Activated naive CD8-positive, alpha-beta T cell treated with anti-CD3 and anti-CD28 coated beads, Interleukin-2, amount 10 ng/mL, durations not matched to agents 7 days and 5 days (primary cell): Measurements from ENCODE around the gene MARCHF2. TPM values are rescaled to one million over a fixed set of nuclear protein-coding genes. Genes with fewer than 3 reads are reported as not detected.

Experiments
- ATAC-seq: fragments of 150-1000 bp; cut with Tn5 transposase; one replicate; pipeline ENCODE4 v1.10.0; 2021; ENCODE audit warnings: low read depth, moderate library complexity
- POLR2A ChIA-PET: fragments of 350-600 bp; sonication (Branson Sonifier 250); formaldehyde crosslinking; loops from one replicate; lab custom pipeline; 2021; ENCODE audit warnings: antibody characterized with exemption; lab: Charles Lee
- DNase-seq: peaks from one replicate; pipeline ENCODE4 v3.0.0; 2021
- H3K27ac Mint-ChIP-seq: one replicate; pipeline ENCODE4 v1.8.0; 2022; ENCODE audit warnings: mild to moderate bottlenecking, mixed read lengths
- H3K27me3 Mint-ChIP-seq: one replicate; pipeline ENCODE4 v1.8.0; 2022; ENCODE audit warnings: mild to moderate bottlenecking, moderate library complexity, mixed read lengths
- H3K36me3 Mint-ChIP-seq: one replicate; pipeline ENCODE4 v1.8.0; 2021; ENCODE audit warnings: mild to moderate bottlenecking, mixed read lengths
- H3K4me1 Mint-ChIP-seq: one replicate; pipeline ENCODE4 v1.8.0; 2021; ENCODE audit warnings: mixed read lengths
- H3K4me3 Mint-ChIP-seq: one replicate; pipeline ENCODE4 v1.8.0; 2022; ENCODE audit warnings: mild to moderate bottlenecking, moderate library complexity, mixed read lengths
- H3K9me3 Mint-ChIP-seq: one replicate; pipeline ENCODE4 v1.8.0; 2021; ENCODE audit warnings: mixed read lengths
- total RNA-seq, 2 experiments: library from RNA; stranded (reverse); gene quantifications; one replicate each; pipeline ENCODE4 v1.2.3, GENCODE V29; 2021

MARCHF2 gene
- total RNA-seq, 2 experiments from 2014 or later = 23.9 to 25.0 TPM

DNA sequence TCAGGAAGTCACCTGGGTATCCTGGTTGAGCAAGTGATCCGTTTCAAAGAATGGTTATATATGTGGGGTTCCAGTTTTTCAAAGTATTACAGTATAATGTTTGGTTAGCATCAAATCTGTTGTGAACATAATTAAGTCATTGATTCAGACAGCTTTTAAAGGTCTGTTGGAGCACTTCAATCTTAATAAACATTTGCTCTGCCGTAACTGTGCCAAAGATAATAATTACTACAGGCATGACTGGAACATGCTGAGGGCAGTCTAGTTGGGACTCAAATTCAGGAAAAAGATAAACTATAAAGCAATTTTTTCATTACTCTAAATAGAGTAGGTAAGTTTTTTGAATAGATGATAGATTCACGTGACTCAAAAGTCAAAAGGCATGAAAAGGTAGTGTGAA is 55.0 kb downstream of the MARCHF2 start:
- DNase-seq (no peak), ATAC-seq (no peak)
- Mint-ChIP-seq H3K27ac (no peak overlapping the region), H3K27me3 (no peaks in the 10 kb centered on the region), H3K4me1 (peaks cover 30% of the 10 kb centered on the region), H3K9me3 (no peaks in the 10 kb centered on the region), H3K36me3 (peaks cover 45% of the 10 kb centered on the region), H3K4me3 (no peak overlapping the region)
- POLR2A ChIA-PET = no interaction called here

DNA sequence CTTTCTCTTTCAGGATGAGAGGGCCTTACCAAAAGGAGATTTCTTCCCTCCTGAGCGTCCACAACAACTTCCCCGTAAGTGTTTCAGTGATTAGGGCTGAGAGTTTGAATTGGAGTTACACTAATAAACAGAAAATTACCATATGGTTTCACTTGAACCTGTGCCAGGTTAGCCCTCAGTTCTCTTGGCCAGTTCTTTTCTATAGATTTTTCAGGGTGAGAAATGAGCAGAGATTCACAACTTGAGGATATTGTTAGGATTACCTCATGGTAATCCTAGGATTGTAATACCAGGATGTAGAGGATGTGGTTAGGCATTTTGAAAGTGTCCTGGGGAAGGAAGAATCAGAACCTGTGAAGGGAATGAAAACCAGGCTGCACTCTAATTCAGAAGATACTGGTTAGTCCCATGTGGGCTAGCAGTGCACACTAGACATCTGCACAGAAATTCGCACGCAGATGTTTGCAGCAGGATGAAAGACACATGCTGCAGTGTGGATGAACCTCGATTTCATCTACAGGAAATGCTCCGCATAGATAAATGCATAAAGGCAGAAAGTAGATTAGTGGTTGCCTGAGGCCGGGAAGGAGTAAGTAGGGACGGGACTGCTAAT is 55.8 kb downstream of the MARCHF2 start:
- peaks cover 46% of the 10 kb centered on the region for H3K36me3 Mint-ChIP-seq
- no peaks in the 10 kb centered on the region for H3K27me3 Mint-ChIP-seq
- DNase-seq (no peak), ATAC-seq (no peak)
- peaks cover 34% of the 10 kb centered on the region for H3K4me1 Mint-ChIP-seq
- no peak overlapping the region for H3K4me3 Mint-ChIP-seq
- H3K27ac Mint-ChIP-seq = no peak overlapping the region
- POLR2A ChIA-PET = interaction anchor here (0.6 kb wide), 1 partner anchor 13 kb away, joined by 3 read pairs; no protein-coding TSS in a partner anchor
- no peaks in the 10 kb centered on the region for H3K9me3 Mint-ChIP-seq

DNA sequence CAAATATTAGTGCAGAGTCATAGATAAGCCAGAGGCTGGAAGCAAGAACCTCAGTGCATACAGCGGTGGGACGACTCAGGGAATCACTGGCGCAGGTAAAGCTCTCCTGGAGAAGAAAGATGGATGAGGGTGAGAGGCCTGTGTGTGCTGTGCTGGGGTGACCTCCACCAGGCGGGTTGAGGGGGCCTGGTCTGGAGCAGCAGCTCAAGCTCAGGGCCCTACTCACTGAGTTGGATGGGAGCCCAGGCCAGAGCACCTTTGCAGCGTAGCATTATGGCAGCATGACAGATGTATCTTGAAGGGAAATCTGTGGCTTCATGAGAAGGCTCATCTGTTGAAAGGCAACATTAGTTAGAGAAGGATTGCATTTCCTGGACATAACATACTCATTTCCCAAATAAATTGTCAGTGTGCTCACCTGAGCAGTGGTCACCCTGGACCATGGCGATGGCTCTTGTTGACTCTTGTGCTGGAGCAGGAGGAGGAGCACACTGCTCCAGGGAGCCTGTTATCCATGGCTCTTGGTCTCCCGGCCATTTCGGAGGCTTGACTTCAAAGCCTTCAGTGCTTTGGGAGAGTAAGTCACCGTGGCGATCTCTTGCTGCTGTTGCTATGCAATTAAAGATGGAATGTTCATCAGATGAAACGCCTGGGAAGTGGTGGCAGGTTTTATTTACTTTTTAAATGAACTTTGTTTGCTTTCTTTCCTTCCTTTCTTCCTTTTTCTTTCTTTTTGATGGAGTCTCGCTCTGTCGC is 56.7 kb downstream of the MARCHF2 start:
- peaks cover 49% of the 10 kb centered on the region for H3K36me3 Mint-ChIP-seq
- ATAC-seq (no peak), DNase-seq (no peak)
- H3K4me3 Mint-ChIP-seq = no peak overlapping the region
- no peaks in the 10 kb centered on the region for H3K27me3 Mint-ChIP-seq
- POLR2A ChIA-PET = no interaction called here
- H3K9me3 Mint-ChIP-seq = no peaks in the 10 kb centered on the region
- peaks cover 38% of the 10 kb centered on the region for H3K4me1 Mint-ChIP-seq
- H3K27ac Mint-ChIP-seq = peak overlapping the region; percentile 26

DNA sequence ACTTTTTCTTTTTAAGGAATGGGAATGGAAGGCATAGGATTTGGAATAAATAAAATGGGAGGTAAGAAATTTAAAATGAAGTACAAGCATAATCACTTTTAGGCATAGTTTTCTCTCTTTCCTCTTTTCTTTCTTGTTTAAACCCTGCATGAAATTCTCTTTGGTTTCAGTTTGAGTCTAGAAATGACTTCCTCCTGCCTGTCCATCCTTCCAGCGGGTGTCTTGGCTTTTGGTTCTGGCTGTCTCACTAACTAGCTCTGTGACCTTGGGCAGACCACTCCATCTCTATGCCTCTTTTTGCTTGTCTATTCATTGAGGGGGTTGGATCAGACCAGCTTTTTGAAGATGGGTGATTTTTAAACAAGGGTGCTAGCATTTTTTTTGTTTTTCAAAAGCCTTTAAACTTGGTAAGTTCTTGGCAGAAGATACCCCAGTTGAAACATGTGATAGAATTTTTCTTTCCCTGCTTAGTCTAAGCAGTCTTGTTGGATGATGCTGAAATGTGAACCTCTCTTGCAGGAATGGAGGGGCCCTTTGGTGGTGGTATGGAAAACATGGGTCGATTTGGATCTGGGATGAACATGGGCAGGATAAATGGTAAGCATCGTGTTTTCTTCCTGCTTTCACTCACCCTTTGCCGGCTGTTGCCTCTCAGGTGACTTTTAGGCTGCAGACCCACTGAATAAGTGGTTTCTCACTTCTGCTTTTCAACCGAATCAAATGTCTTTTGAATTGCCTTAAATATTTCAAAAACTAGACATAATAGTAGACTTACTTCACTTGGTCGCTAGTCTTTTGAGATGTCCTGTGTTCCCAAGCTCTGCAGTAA is 60.8 kb downstream of the MARCHF2 start:
- POLR2A ChIA-PET = interaction anchor here (0.5 to 1.8 kb wide), 3 partner anchors 25 to 166 kb away, joined by 3 to 4 read pairs (median 3); partner anchors contain the start of gene ZNF414
- Mint-ChIP-seq H3K27me3 (no peaks in the 10 kb centered on the region), H3K9me3 (no peaks in the 10 kb centered on the region), H3K4me1 (peaks cover 48% of the 10 kb centered on the region), H3K36me3 (peaks cover 36% of the 10 kb centered on the region), H3K27ac (peak overlapping the region; percentile 81), H3K4me3 (peak overlapping the region; percentile 9)
- ATAC-seq = no peak
- no peak for DNase-seq

DNA sequence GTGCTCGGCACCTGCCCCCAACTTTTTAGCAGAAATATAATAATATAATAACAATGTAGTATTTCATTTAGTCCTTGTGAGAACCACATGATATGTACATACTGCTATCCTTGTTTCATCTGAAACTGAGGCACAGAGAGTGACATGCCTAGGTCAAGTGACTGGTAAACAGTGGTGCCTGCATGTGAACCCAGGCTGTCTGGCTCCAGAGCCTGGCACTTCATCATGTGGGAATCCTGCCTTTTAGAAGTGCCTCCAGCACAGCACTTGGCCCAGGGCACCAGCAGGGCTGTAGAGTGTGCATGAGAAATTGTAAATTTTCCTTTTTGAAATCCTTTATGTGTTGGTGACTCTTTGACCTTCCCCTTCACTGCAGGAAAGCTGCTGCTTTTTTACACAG is 61.9 kb downstream of the MARCHF2 start:
- ATAC-seq (no peak), DNase-seq (no peak)
- H3K4me1 Mint-ChIP-seq = peaks cover 45% of the 10 kb centered on the region
- H3K9me3 Mint-ChIP-seq = no peaks in the 10 kb centered on the region
- H3K27me3 Mint-ChIP-seq = no peaks in the 10 kb centered on the region
- H3K4me3 Mint-ChIP-seq = no peak overlapping the region
- no peak overlapping the region for H3K27ac Mint-ChIP-seq
- POLR2A ChIA-PET = interaction anchor here (1.6 kb wide), 1 partner anchor 39 kb away, joined by 4 read pairs; the partner anchor contains the start of gene ZNF414
- peaks cover 27% of the 10 kb centered on the region for H3K36me3 Mint-ChIP-seq

DNA sequence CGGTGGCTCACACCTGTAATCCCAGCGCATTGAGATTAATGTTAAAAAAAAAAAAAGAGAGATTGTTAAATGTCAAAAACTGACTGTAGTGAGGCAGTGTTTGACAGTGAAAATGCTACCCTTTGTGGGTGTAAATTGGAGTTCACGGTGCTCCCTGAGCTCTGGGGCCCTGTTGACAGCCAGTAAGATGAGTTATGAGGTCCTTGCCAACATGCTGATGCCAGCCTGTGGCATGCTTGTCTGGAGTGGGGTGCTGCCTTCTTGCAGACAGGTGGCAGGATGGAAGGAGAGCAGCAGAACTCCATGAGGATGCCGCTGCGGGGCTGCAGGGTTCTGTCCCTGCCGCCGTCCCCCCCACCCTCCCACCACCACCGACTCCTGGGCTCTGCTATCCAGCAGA is 63.4 kb downstream of the MARCHF2 start:
- DNase-seq (no peak), ATAC-seq (no peak)
- POLR2A ChIA-PET = interaction anchor here (1.6 kb wide), 1 partner anchor 37 kb away, joined by 4 read pairs; the partner anchor contains the start of gene ZNF414
- no peaks in the 10 kb centered on the region for H3K9me3 Mint-ChIP-seq
- peaks cover 30% of the 10 kb centered on the region for H3K36me3 Mint-ChIP-seq
- peaks cover 57% of the 10 kb centered on the region for H3K4me1 Mint-ChIP-seq
- H3K27ac Mint-ChIP-seq = no peak overlapping the region
- H3K27me3 Mint-ChIP-seq = no peaks in the 10 kb centered on the region
- H3K4me3 Mint-ChIP-seq = no peak overlapping the region

DNA sequence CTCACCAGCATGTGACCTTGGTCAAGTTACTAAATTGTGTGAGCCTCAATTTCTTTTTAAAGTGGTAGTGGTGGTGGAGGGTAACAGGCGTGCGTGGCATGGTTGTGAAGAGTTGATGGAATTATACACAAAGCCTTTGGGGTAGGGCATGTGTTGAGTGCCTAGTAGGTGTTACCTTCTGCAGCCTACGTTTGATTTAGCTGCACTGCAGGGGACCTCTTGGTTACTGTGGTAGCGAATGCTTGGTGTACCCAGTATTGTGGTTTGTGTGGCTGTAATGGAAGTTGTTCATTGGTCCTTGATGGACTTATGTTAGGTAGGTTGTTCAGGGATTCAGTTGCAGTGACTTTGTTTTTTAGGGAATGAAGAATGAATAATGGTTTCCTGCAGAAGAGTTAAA is 64.8 kb downstream of the MARCHF2 start:
- H3K4me1 Mint-ChIP-seq = peaks cover 57% of the 10 kb centered on the region
- H3K27ac Mint-ChIP-seq = peak overlapping the region; percentile 68
- peak overlapping the region; percentile 1 for H3K4me3 Mint-ChIP-seq
- no peaks in the 10 kb centered on the region for H3K27me3 Mint-ChIP-seq
- DNase-seq = no peak
- peak; percentile 43 for ATAC-seq
- POLR2A ChIA-PET = interaction anchor here (0.6 to 1.2 kb wide), 2 partner anchors 99 to 103 kb away, joined by 3 to 9 read pairs; no protein-coding TSS in a partner anchor
- H3K9me3 Mint-ChIP-seq = no peaks in the 10 kb centered on the region
- peaks cover 32% of the 10 kb centered on the region for H3K36me3 Mint-ChIP-seq

DNA sequence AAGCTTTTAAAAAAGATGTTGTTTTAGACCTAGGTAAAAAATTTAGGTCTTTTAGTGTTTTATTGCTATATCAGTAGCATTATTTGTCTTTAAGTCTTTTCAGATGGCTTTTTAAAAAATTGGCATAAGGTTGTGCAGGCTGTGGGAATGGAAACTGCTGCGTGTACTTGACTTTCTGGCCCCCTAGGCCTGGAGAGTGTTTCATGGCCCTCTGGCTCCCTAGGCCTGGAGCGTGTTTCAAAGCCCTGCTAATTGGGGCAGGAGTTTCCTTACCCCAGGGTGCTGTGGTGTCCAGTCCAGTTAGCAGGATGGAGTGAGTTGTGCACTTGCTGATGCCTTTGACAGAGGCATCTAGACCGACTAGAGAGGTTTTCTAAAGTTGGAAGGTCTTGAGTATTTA is 65.5 kb downstream of the MARCHF2 start:
- no peak for ATAC-seq
- DNase-seq = no peak
- POLR2A ChIA-PET = interaction anchor here (0.7 to 1.2 kb wide), 2 partner anchors 26 to 98 kb away, joined by 3 to 9 read pairs; no protein-coding TSS in a partner anchor
- H3K36me3 Mint-ChIP-seq = peaks cover 38% of the 10 kb centered on the region
- H3K27me3 Mint-ChIP-seq = no peaks in the 10 kb centered on the region
- no peaks in the 10 kb centered on the region for H3K9me3 Mint-ChIP-seq
- peaks cover 57% of the 10 kb centered on the region for H3K4me1 Mint-ChIP-seq
- peak overlapping the region; percentile 2 for H3K4me3 Mint-ChIP-seq
- H3K27ac Mint-ChIP-seq = peak overlapping the region; percentile 28

DNA sequence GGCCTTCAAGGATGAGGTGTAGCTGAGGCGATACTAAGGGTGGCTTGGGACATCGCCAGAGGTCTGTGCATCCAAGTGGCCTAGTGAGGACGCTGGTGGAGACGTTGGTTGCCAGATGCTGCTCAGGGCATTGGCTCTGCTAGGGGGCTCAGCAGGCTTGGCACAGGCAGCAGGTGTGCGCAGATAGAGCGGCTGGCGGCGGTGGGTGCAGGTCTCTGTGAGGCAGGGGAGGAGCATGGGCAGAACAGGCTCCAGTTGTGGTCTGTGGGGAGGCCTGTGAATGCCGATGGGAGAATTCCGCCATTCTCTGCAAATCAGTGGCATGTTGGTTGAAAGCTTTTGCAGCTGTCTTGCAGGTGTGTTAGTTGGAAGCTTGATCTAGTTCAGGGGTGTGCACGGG is 68.1 kb downstream of the MARCHF2 start:
- Mint-ChIP-seq H3K36me3 (peaks cover 42% of the 10 kb centered on the region), H3K4me3 (peak overlapping the region; percentile 53), H3K9me3 (no peaks in the 10 kb centered on the region), H3K27ac (peak overlapping the region; percentile 69), H3K27me3 (no peaks in the 10 kb centered on the region), H3K4me1 (peaks cover 47% of the 10 kb centered on the region)
- DNase-seq (no peak), ATAC-seq (peak; percentile 15)
- POLR2A ChIA-PET = interaction anchor here (0.7 to 1.8 kb wide), 4 partner anchors 12 to 95 kb away, joined by 3 to 4 read pairs (median 3); partner anchors contain the start of gene MARCHF2

DNA sequence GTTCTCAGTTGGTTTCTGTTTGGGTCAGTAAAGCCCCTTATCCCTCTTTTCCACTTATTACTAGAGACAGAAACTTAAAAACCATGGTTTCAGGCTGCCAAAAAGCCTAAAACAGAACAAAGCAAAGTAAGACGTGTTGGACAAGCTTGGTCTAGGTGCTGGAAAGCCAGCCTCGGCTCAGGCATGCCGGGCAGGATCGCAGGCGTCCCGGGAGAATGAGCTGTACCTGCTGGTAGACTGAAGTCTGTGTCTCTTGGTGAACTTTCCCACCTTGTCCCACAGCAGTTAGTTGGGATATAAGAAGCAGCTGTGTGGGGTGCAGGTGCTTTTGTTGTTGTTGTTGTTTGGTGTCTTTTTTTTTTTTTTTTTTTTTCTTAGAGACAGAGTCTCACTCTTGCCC is 68.5 kb downstream of the MARCHF2 start:
- Mint-ChIP-seq H3K36me3 (peaks cover 42% of the 10 kb centered on the region), H3K4me3 (no peak overlapping the region), H3K4me1 (peaks cover 47% of the 10 kb centered on the region), H3K27me3 (no peaks in the 10 kb centered on the region), H3K27ac (peak overlapping the region; percentile 69), H3K9me3 (no peaks in the 10 kb centered on the region)
- DNase-seq (no peak), ATAC-seq (no peak)
- POLR2A ChIA-PET = interaction anchor here (0.7 to 1.8 kb wide), 6 partner anchors 12 to 95 kb away, joined by 3 to 11 read pairs (median 4); partner anchors contain the start of genes MARCHF2 and ZNF414

DNA sequence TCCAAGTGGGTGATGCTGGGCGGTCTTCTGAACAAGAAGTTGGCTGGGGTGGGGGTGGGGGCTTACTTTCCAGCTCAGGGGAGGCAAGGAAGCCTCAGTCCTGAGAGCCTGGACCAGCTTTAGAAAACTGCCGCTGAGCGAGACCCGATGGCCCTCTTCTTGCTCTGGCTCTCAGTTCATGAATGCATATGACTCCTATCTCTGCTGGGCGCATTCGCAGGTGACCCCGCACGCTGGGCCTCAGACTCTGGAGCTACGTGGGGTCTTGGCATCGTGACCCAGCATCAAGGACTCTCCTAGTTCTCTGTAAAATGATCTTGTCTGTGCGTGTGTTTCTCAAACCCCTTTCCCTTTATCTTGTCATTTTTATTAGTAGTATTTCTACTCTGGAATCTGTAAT is 69.6 kb downstream of the MARCHF2 start:
- peaks cover 49% of the 10 kb centered on the region for H3K4me1 Mint-ChIP-seq
- DNase-seq (no peak), ATAC-seq (no peak)
- H3K4me3 Mint-ChIP-seq = no peak overlapping the region
- H3K27me3 Mint-ChIP-seq = no peaks in the 10 kb centered on the region
- no peaks in the 10 kb centered on the region for H3K9me3 Mint-ChIP-seq
- no peak overlapping the region for H3K27ac Mint-ChIP-seq
- H3K36me3 Mint-ChIP-seq = peaks cover 48% of the 10 kb centered on the region
- POLR2A ChIA-PET = interaction anchor here (0.6 to 1.8 kb wide), 6 partner anchors 23 to 117 kb away, joined by 3 to 9 read pairs (median 4); partner anchors contain the start of genes MARCHF2 and ZNF414

DNA sequence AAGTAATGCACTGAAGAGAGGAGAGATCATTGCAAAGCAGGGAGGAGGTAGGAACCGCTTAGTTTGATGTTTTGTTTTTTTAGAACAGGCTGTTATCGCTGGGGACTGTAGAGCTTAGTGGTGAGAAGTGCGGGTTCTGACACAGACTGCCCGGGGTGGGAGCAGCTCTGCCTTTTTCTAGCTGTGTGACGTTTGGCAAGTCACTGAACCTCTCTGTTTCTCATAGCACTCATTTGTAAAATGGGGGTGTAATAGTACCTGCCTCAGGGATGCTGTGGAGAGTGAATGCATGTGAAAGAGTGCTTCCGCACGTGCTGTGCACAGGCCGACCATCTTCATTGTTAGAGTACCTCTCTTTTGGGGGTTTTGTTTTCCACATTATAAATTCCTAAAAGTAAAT is 70.1 kb downstream of the MARCHF2 start:
- Mint-ChIP-seq H3K4me1 (peaks cover 49% of the 10 kb centered on the region), H3K4me3 (no peak overlapping the region), H3K36me3 (peaks cover 51% of the 10 kb centered on the region), H3K27ac (no peak overlapping the region), H3K27me3 (no peaks in the 10 kb centered on the region), H3K9me3 (no peaks in the 10 kb centered on the region)
- DNase-seq (no peak), ATAC-seq (no peak)
- POLR2A ChIA-PET = interaction anchor here (0.6 to 1.3 kb wide), 2 partner anchors 30 to 37 kb away, joined by 3 read pairs; partner anchors contain the start of gene ZNF414
